HG02885 (cell line): ENCODE data around the gene P2RY2.
"Not testable (repeated sequence)": the region's sequence is repeated elsewhere in the genome, so short reads cannot be mapped to it uniquely, and the experiment has no call there.

Source experiments
- ATAC-seq: cut with Tn5 transposase; IDR thresholded peaks from one replicate; pipeline ENCODE4 v1.9.1; 2021; ENCODE audit warnings: mild to moderate bottlenecking; ENCODE audit not compliant: unreplicated experiment, poor library complexity

P2RY2 gene

GRCh38 chr11:73225001-73225686 lies 7.1 kb downstream of the P2RY2 start:
- no peak for ATAC-seq

- ATAC-seq: no peak
Measured at GRCh38 chr11:73225851-73226250, 7.8 kb downstream of the P2RY2 start.

- no peak for ATAC-seq
Measured at GRCh38 chr11:73226297-73227006, 8.4 kb downstream of the P2RY2 start.

GRCh38 chr11:73227571-73228211 lies 9.6 kb downstream of the P2RY2 start:
- no peak for ATAC-seq

- no peak for ATAC-seq
Measured at GRCh38 chr11:73228268-73229134, 10.4 kb downstream of the P2RY2 start.

GRCh38 chr11:73229321-73229895 lies 11.3 kb downstream of the P2RY2 start:
- no peak for ATAC-seq

- ATAC-seq: no peak
Measured at GRCh38 chr11:73229896-73230875, 12.1 kb downstream of the P2RY2 start.

GRCh38 chr11:73230931-73231330 lies 12.8 kb downstream of the P2RY2 start:
- ATAC-seq: no peak

GRCh38 chr11:73232487-73232886 lies 14.4 kb downstream of the P2RY2 start:
- not testable (repeated sequence) for ATAC-seq

- ATAC-seq: no peak
Measured at GRCh38 chr11:73233211-73233610, 15.1 kb downstream of the P2RY2 start.

- no peak for ATAC-seq
Measured at GRCh38 chr11:73233692-73234470, 15.8 kb downstream of the P2RY2 start.

GRCh38 chr11:73234471-73235181 lies 16.5 kb downstream of the P2RY2 start:
- no peak for ATAC-seq

GRCh38 chr11:73235236-73235786 lies 17.2 kb downstream of the P2RY2 start:
- ATAC-seq: no peak

GRCh38 chr11:73236205-73236765 lies 18.2 kb downstream of the P2RY2 start:
- no peak for ATAC-seq

- no peak for ATAC-seq
Measured at GRCh38 chr11:73236854-73237253, 18.8 kb downstream of the P2RY2 start.

- ATAC-seq: no peak
Measured at GRCh38 chr11:73237471-73238290, 19.6 kb downstream of the P2RY2 start.
